ENCODE measurements around the gene WDR19.

DNA sequence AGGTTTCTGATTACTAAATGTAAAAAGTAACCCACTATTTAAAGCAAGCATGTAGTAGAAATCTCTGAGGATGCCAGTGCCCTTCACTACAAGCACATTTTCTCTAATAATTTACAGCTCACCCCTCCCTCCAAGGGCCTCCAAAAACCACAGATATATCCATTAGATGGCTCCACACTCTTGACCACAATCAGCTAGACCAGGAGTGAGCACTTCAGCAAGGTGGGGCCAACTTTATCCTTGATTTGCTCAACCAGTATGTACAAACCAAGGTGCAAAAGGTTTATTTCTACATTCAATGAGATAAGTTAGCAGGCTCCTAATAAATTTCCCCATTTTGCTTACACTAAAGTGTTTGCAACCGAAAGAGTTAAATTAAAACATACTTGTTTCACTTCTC lies 148.0 kb downstream of the WDR19 start:
- no peak for TF ChIP-seq TAF1 (IDR thresholded peaks at IDR 0.05; ENCODE audit: low read depth, low read length)
- no peak for TF ChIP-seq POLR2AphosphoS5 (IDR thresholded peaks at IDR 0.05; ENCODE audit: low read depth, low read length)
- TF ChIP-seq POLR2A (IDR thresholded peaks at IDR 0.05; ENCODE audit: low read depth, low read length) = no peak
- TF ChIP-seq SPI1 (IDR thresholded peaks at IDR 0.05; ENCODE audit: low read depth, low read length) = no peak
- no peak for TF ChIP-seq PAX5 (IDR thresholded peaks at IDR 0.05; ENCODE audit: insufficient read depth, low read length, severe bottlenecking)
- TF ChIP-seq POU2F2 (IDR thresholded peaks at IDR 0.05; ENCODE audit: low read depth, low read length) = no peak
